Loucy (cell line): Measurements from ENCODE around the gene CNOT3.

Experiments used
- EZH2phosphoT487 ChIP-seq: fragments of 200-600 bp; IDR thresholded peaks from 2 replicates; pipeline ENCODE4 v1.6.1; 2018; ENCODE audit warnings: antibody characterized with exemption, mild to moderate bottlenecking, moderate library complexity, borderline replicate concordance
- TF ChIP-seq, protein P1 (sequence below): fragments of 200-600 bp; sonication (generic); conservative IDR thresholded peaks from 2 replicates; pipeline ENCODE4 v1.5.1; 2014; ENCODE audit warnings: mild to moderate bottlenecking, antibody characterized with exemption, low read length

DNA sequence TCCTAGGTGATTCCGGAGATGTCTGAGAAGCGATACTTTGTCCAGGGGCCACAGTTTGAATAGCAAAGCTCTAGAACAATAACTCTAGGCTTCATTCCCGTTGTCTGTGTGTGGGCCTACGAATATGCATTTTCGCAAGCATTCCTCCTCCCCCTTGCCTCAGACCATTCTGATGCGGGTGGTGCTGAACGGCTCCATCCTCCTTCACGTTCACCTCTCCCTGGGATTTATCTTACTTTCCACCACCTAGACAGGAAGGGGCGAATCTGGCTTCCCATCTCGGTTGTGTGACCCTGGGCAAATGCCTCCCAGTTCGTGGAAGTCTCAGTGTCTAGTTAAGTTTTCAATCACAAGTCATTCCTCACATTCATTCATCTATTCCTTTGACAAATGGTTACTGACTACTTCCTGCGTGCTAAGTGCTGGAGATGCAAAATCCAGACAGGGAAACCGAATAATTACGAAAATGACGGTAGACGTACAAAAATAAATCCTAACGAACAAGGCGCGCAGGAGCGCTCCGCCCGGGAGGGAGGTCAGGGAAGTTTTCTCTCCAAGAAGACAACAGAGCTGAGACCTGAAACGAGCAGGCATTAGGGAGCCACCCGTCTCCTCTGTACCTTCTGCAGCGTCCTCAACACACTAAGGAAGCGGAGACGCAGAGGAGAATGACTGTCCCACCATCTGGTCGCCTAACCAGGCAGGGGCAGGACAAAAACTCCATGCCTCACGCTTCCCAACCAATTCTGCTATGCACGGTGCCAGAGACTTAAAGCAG is 1.3 kb upstream of the CNOT3 start:
- TF ChIP-seq, protein P1, sequence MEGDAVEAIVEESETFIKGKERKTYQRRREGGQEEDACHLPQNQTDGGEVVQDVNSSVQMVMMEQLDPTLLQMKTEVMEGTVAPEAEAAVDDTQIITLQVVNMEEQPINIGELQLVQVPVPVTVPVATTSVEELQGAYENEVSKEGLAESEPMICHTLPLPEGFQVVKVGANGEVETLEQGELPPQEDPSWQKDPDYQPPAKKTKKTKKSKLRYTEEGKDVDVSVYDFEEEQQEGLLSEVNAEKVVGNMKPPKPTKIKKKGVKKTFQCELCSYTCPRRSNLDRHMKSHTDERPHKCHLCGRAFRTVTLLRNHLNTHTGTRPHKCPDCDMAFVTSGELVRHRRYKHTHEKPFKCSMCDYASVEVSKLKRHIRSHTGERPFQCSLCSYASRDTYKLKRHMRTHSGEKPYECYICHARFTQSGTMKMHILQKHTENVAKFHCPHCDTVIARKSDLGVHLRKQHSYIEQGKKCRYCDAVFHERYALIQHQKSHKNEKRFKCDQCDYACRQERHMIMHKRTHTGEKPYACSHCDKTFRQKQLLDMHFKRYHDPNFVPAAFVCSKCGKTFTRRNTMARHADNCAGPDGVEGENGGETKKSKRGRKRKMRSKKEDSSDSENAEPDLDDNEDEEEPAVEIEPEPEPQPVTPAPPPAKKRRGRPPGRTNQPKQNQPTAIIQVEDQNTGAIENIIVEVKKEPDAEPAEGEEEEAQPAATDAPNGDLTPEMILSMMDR: no peak
- no peak for TF ChIP-seq EZH2phosphoT487
